ENCODE measurements around the gene KCNK4.

KCNK4 gene

GRCh38 chr11:64322925-64323260, 31.8 kb downstream of the KCNK4 start:
- TF ChIP-seq CREB1 (IDR thresholded peaks at IDR 0.05; ENCODE audit: low read depth) = no peak
- TF ChIP-seq EP300 (IDR thresholded peaks at IDR 0.05; ENCODE audit: borderline replicate concordance) = no peak
- TF ChIP-seq ZBTB7A (IDR thresholded peaks at IDR 0.05; ENCODE audit: low read depth) = no peak
- no peak for TF ChIP-seq USF1 (IDR thresholded peaks at IDR 0.05)
- TF ChIP-seq TEAD4 (IDR thresholded peaks at IDR 0.05) = no peak
- TF ChIP-seq TCF12 (IDR thresholded peaks at IDR 0.05; ENCODE audit: low read depth) = no peak
- no peak for TF ChIP-seq TAF1 (IDR thresholded peaks at IDR 0.05; ENCODE audit: low read depth)

GRCh38 chr11:64323373-64323772, 32.3 kb downstream of the KCNK4 start:
- TF ChIP-seq NFIC (IDR thresholded peaks at IDR 0.05) (no peak), ZBTB7A (IDR thresholded peaks at IDR 0.05; ENCODE audit: low read depth) (no peak), MAX (IDR thresholded peaks at IDR 0.05) (no peak), CREB1 (IDR thresholded peaks at IDR 0.05; ENCODE audit: low read depth) (no peak), USF1 (IDR thresholded peaks at IDR 0.05) (no peak), FOXM1 (IDR thresholded peaks at IDR 0.05; ENCODE audit: borderline replicate concordance, low read depth) (no peak), YY1 (IDR thresholded peaks at IDR 0.05; ENCODE audit: low read depth) (no peak), TAF1 (IDR thresholded peaks at IDR 0.05; ENCODE audit: low read depth) (no peak), CEBPB (IDR thresholded peaks at IDR 0.05) (no peak), TCF12 (IDR thresholded peaks at IDR 0.05; ENCODE audit: low read depth) (no peak), EP300 (IDR thresholded peaks at IDR 0.05; ENCODE audit: borderline replicate concordance) (no peak), REST (IDR thresholded peaks at IDR 0.05; ENCODE audit: low read depth) (no peak), RAD21 (IDR thresholded peaks at IDR 0.05; ENCODE audit: low read depth) (no peak), EGR1 (IDR thresholded peaks at IDR 0.05) (no peak), TEAD4 (IDR thresholded peaks at IDR 0.05) (no peak)

GRCh38 chr11:64324692-64325469, 33.8 kb downstream of the KCNK4 start:
- TF ChIP-seq MAX (IDR thresholded peaks at IDR 0.05) (no peak), CREB1 (IDR thresholded peaks at IDR 0.05; ENCODE audit: low read depth) (no peak), TCF12 (IDR thresholded peaks at IDR 0.05; ENCODE audit: low read depth) (no peak), EP300 (IDR thresholded peaks at IDR 0.05; ENCODE audit: borderline replicate concordance) (no peak), EGR1 (IDR thresholded peaks at IDR 0.05) (no peak), YY1 (IDR thresholded peaks at IDR 0.05; ENCODE audit: low read depth) (no peak), TAF1 (IDR thresholded peaks at IDR 0.05; ENCODE audit: low read depth) (no peak), USF1 (IDR thresholded peaks at IDR 0.05) (no peak), CEBPB (IDR thresholded peaks at IDR 0.05) (no peak), ZBTB7A (IDR thresholded peaks at IDR 0.05; ENCODE audit: low read depth) (no peak), NFIC (IDR thresholded peaks at IDR 0.05) (no peak), RAD21 (IDR thresholded peaks at IDR 0.05; ENCODE audit: low read depth) (no peak), TEAD4 (IDR thresholded peaks at IDR 0.05) (no peak), REST (IDR thresholded peaks at IDR 0.05; ENCODE audit: low read depth) (no peak)

GRCh38 chr11:64327375-64327774, 36.3 kb downstream of the KCNK4 start:
- TF ChIP-seq RAD21 (IDR thresholded peaks at IDR 0.05; ENCODE audit: low read depth) (no peak), USF1 (IDR thresholded peaks at IDR 0.05) (0 out of 2 replicates have a peak, but pooled peaks have one; percentile 25)

GRCh38 chr11:64327993-64328392, 36.9 kb downstream of the KCNK4 start:
- TF ChIP-seq CEBPB (IDR thresholded peaks at IDR 0.05) (no peak), MAX (IDR thresholded peaks at IDR 0.05) (no peak), REST (IDR thresholded peaks at IDR 0.05; ENCODE audit: low read depth) (no peak), ZBTB7A (IDR thresholded peaks at IDR 0.05; ENCODE audit: low read depth) (no peak), CREB1 (IDR thresholded peaks at IDR 0.05; ENCODE audit: low read depth) (no peak), USF1 (IDR thresholded peaks at IDR 0.05) (no peak), EP300 (IDR thresholded peaks at IDR 0.05; ENCODE audit: borderline replicate concordance) (no peak), NFIC (IDR thresholded peaks at IDR 0.05) (no peak), YY1 (IDR thresholded peaks at IDR 0.05; ENCODE audit: low read depth) (no peak), TEAD4 (IDR thresholded peaks at IDR 0.05) (no peak), FOXM1 (IDR thresholded peaks at IDR 0.05; ENCODE audit: borderline replicate concordance, low read depth) (no peak), TAF1 (IDR thresholded peaks at IDR 0.05; ENCODE audit: low read depth) (no peak), EGR1 (IDR thresholded peaks at IDR 0.05) (no peak), TCF12 (IDR thresholded peaks at IDR 0.05; ENCODE audit: low read depth) (no peak), RAD21 (IDR thresholded peaks at IDR 0.05; ENCODE audit: low read depth) (no peak)

Data from Ishikawa (cell line).